Measurements from ENCODE around the gene FUBP3. TPM values are rescaled to one million over a fixed set of nuclear protein-coding genes. Genes with fewer than 3 reads are reported as not detected.

The FUBP3 gene
- total RNA-seq, 1 donor from 2014 or later, result 22.6 TPM

DNA sequence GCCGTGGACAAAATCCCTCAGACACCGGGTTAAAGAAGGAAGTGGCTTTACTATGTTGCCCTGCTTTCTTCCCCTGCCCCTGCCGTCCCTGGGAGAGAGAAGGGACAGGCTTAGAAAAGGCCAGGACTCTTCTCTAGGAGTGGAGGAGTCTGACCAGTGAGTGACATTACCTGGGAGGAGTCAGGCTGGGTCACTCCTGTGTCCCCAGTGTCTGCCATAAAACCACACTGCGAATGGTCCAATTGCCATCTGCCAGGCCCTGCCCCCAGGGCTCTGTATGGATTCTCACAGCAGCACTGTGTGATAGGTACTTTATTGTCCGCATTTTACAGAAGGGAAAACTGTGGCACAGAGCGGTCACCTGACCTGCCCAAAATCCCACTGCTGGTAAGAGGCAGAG lies 31.3 kb upstream of the FUBP3 start:
- TF ChIP-seq, protein P1, sequence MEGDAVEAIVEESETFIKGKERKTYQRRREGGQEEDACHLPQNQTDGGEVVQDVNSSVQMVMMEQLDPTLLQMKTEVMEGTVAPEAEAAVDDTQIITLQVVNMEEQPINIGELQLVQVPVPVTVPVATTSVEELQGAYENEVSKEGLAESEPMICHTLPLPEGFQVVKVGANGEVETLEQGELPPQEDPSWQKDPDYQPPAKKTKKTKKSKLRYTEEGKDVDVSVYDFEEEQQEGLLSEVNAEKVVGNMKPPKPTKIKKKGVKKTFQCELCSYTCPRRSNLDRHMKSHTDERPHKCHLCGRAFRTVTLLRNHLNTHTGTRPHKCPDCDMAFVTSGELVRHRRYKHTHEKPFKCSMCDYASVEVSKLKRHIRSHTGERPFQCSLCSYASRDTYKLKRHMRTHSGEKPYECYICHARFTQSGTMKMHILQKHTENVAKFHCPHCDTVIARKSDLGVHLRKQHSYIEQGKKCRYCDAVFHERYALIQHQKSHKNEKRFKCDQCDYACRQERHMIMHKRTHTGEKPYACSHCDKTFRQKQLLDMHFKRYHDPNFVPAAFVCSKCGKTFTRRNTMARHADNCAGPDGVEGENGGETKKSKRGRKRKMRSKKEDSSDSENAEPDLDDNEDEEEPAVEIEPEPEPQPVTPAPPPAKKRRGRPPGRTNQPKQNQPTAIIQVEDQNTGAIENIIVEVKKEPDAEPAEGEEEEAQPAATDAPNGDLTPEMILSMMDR (IDR thresholded peaks at IDR 0.05; ENCODE audit: borderline replicate concordance), result no peak
- intact Hi-C loops (cut with micrococcal nuclease), result no loop called here
- Histone ChIP-seq H3K4me1 (no peaks in the 10 kb centered on the region), H3K9me3 (replicated peaks) (peaks cover 8% of the 10 kb centered on the region), H3K27me3 (ENCODE audit: low read depth) (peaks cover 17% of the 10 kb centered on the region), H3K36me3 (no peaks in the 10 kb centered on the region), H3K4me3 (no peak overlapping the region), H3K27ac (replicated peaks) (no peak overlapping the region)
- DNase-seq, result no peak

DNA sequence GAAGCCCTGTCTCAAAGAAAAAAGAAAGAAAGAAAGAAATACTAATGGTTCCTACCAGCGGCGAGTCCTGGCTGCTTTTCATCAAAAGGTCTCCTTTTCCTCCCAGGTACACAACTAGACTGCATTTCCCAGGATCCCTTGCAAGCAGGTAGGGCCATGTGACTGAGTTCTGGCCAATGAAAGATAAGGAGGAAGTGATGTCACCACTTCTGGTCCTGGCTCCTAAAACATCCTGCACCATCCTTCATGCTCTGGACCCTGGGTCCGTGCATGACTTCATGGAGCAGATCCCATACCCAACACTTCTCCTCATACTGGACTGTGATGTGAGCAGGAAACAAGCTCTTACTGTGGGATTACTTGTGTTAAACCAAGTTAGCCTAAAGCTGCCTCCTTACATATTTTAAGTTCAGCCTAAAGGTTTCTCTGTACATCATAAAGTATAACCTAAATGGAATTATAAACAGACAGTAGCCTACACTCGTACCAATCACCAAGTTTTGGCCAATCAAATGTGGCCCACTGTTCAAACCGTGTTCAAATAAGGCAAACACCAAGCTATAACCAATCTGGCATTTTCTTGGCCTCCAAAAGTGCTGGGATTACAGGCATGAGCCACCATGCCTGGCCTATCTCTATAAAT lies 30.2 kb upstream of the FUBP3 start:
- no peaks in the 10 kb centered on the region for H3K36me3 ChIP-seq
- no peak overlapping the region for H3K27ac ChIP-seq (replicated peaks)
- DNase-seq, result no peak
- H3K4me3 ChIP-seq, result no peak overlapping the region
- peaks cover 8% of the 10 kb centered on the region for H3K9me3 ChIP-seq (replicated peaks)
- H3K4me1 ChIP-seq, result no peaks in the 10 kb centered on the region
- intact Hi-C loops (cut with micrococcal nuclease), result no loop called here
- TF ChIP-seq, protein P1 (IDR thresholded peaks at IDR 0.05; ENCODE audit: borderline replicate concordance), result no peak
- H3K27me3 ChIP-seq (ENCODE audit: low read depth), result peaks cover 22% of the 10 kb centered on the region

DNA sequence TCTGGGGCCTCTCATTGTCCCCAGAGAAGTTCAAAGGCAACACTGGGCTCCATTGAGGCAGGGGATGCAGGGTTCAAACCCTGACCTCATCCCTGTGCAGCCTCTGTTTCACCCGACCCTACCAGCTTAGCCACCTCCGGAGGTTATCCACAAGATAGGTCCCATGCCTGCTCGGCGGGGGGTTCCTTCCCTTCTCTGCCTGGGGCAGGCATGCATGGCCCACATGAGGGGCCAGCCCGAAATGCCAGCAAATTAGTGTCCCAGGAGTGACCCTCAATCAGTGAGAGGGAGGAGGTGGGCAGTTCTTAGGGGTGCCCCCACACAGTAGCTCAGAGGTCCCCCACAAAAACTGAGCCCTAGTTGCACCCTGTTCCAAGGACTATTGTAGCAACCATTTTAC lies 24.8 kb upstream of the FUBP3 start:
- Histone ChIP-seq H3K27me3 (ENCODE audit: low read depth) (peaks cover 43% of the 10 kb centered on the region), H3K4me3 (no peak overlapping the region), H3K4me1 (no peaks in the 10 kb centered on the region), H3K36me3 (no peaks in the 10 kb centered on the region), H3K27ac (replicated peaks) (no peak overlapping the region), H3K9me3 (replicated peaks) (peaks cover 8% of the 10 kb centered on the region)
- TF ChIP-seq, protein P1 (IDR thresholded peaks at IDR 0.05; ENCODE audit: borderline replicate concordance), result no peak
- intact Hi-C loops (cut with micrococcal nuclease), result no loop called here
- no peak for DNase-seq

DNA sequence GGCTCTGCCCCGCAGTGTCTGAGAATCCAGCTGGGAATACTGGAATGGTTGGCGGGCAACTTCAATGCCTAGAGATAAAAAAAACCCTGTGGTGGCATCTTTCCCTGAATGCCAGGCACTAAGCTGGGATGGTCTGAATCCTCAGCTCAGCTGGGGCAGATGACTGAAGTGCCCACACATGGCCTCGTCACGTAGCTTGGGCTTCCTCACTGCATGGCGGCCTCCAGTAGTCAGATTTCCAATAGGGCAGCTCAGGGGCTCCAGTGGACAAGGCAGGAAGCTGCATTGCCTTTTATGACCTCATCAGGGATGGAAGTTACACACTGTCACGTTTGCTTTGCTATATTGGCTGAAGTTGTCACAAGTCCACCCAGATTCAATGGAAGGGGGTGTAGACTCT lies 24.3 kb upstream of the FUBP3 start:
- H3K4me1 ChIP-seq, result no peaks in the 10 kb centered on the region
- H3K27ac ChIP-seq (replicated peaks), result no peak overlapping the region
- TF ChIP-seq, protein P1 (IDR thresholded peaks at IDR 0.05; ENCODE audit: borderline replicate concordance), result no peak
- H3K4me3 ChIP-seq, result no peak overlapping the region
- H3K9me3 ChIP-seq (replicated peaks), result peaks cover 6% of the 10 kb centered on the region
- H3K36me3 ChIP-seq, result no peaks in the 10 kb centered on the region
- intact Hi-C loops (cut with micrococcal nuclease), result no loop called here
- H3K27me3 ChIP-seq (ENCODE audit: low read depth), result peaks cover 43% of the 10 kb centered on the region
- DNase-seq, result no peak

DNA sequence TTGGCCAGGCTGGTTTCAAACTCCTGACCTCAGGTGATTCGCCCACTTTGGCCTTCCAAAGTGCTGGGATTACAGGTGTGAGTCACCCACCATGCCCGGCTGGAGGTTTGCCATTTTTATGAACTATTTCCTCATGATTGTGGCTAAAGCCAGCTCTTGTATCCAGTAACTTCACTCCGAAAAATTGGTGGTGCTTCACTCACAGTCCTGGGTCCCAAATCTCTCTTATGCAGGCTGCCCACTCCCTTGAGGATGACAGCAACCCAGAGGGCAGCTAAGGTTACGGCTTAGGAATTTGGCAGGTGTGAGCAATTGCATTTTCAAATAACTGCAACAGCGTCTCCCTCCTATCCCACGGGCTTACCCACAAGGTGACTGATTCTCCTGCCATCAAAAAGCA lies 23.4 kb upstream of the FUBP3 start:
- Histone ChIP-seq H3K36me3 (no peaks in the 10 kb centered on the region), H3K27me3 (ENCODE audit: low read depth) (peaks cover 43% of the 10 kb centered on the region), H3K4me1 (no peaks in the 10 kb centered on the region), H3K9me3 (replicated peaks) (peaks cover 6% of the 10 kb centered on the region), H3K4me3 (no peak overlapping the region), H3K27ac (replicated peaks) (no peak overlapping the region)
- DNase-seq, result no peak
- intact Hi-C loops (cut with micrococcal nuclease), result no loop called here
- TF ChIP-seq, protein P1 (IDR thresholded peaks at IDR 0.05; ENCODE audit: borderline replicate concordance), result no peak
